SK-N-SH treated with all-trans-retinoic acid at 6 μM for 48 hours (cell line): ENCODE data around the gene TRIM15.
A peak's percentile ranks its signal among the peaks of the same experiment; 100 is the strongest.

Source experiments
- ATAC-seq: fragments of 200-7000 bp; cut with Tn5 transposase; 3 replicates; pipeline ENCODE4 v1.9.1; 2020; ENCODE audit warnings: mild to moderate bottlenecking, moderate library complexity
- ARNTL ChIP-seq: fragments of 450-650 bp; formaldehyde crosslinking; IDR thresholded peaks from 2 replicates; pipeline ENCODE4 v1.5.0; 2020; ENCODE audit warnings: low read depth, mild to moderate bottlenecking, moderate library complexity, borderline replicate concordance
- BACH2 ChIP-seq: fragments of 250-450 bp; sonication (Bioruptor Pico); IDR thresholded peaks from 2 replicates; pipeline ENCODE4 v1.9.0; 2021; ENCODE audit warnings: mild to moderate bottlenecking, borderline replicate concordance
- CREB5 ChIP-seq: fragments of 250-450 bp; sonication (Bioruptor Pico); IDR thresholded peaks from 2 replicates; pipeline ENCODE4 v1.5.1; 2020; ENCODE audit warnings: low read depth, mild to moderate bottlenecking, moderate library complexity
- CSDC2 ChIP-seq: fragments of 250-450 bp; sonication (Bioruptor Pico); IDR thresholded peaks from 2 replicates; pipeline ENCODE4 v1.5.0; 2020; ENCODE audit warnings: mild to moderate bottlenecking, moderate library complexity
- CSRNP3 ChIP-seq: fragments of 250-450 bp; sonication (Bioruptor Pico); IDR thresholded peaks from 2 replicates; pipeline ENCODE4 v1.5.1; 2021; ENCODE audit warnings: mild to moderate bottlenecking, moderate library complexity
- ESRRG ChIP-seq: fragments of 250-450 bp; sonication (Bioruptor Pico); IDR thresholded peaks from 2 replicates; pipeline ENCODE4 v1.6.1; 2021; ENCODE audit warnings: mild to moderate bottlenecking
- GLIS3 ChIP-seq: fragments of 250-450 bp; sonication (Bioruptor Pico); IDR thresholded peaks from 2 replicates; pipeline ENCODE4 v1.5.0; 2020; ENCODE audit warnings: mild to moderate bottlenecking, moderate library complexity
- ISL1 ChIP-seq: fragments of 250-450 bp; sonication (Bioruptor Pico); IDR thresholded peaks from 2 replicates; pipeline ENCODE4 v2.1.2; 2022; ENCODE audit warnings: mild to moderate bottlenecking, moderate library complexity
- OSR1 ChIP-seq: fragments of 250-450 bp; sonication (Bioruptor Pico); IDR thresholded peaks from 2 replicates; pipeline ENCODE4 v1.8.0; 2022; ENCODE audit warnings: moderate library complexity, mild to moderate bottlenecking, inconsistent platforms
- PATZ1 ChIP-seq: fragments of 250-450 bp; sonication (Bioruptor Pico); IDR thresholded peaks from 2 replicates; pipeline ENCODE4 v1.8.0; 2020; ENCODE audit warnings: mild to moderate bottlenecking, moderate library complexity, borderline replicate concordance
- PPARA ChIP-seq: fragments of 250-450 bp; sonication (Bioruptor Pico); IDR thresholded peaks from 2 replicates; pipeline ENCODE4 v1.5.0; 2020; ENCODE audit warnings: mild to moderate bottlenecking, borderline replicate concordance
- RARB ChIP-seq: fragments of 250-450 bp; sonication (Bioruptor Pico); IDR thresholded peaks from 2 replicates; pipeline ENCODE4 v1.8.0; 2021; ENCODE audit warnings: mild to moderate bottlenecking, moderate library complexity
- TOX ChIP-seq: fragments of 250-450 bp; sonication (Bioruptor Pico); IDR thresholded peaks from 2 replicates; pipeline ENCODE4 v1.8.0; 2021; ENCODE audit warnings: mild to moderate bottlenecking, moderate library complexity, borderline replicate concordance
- ZFP3 ChIP-seq: fragments of 250-450 bp; sonication (Bioruptor Pico); IDR thresholded peaks from 2 replicates; pipeline ENCODE4 v1.5.0; 2020; ENCODE audit warnings: mild to moderate bottlenecking, moderate library complexity
- ZNF565 ChIP-seq: fragments of 450-650 bp; formaldehyde crosslinking; conservative IDR thresholded peaks from 2 replicates; pipeline ENCODE4 v1.5.0; 2020; ENCODE audit warnings: low read depth, mild to moderate bottlenecking, moderate library complexity
- ZNF70 ChIP-seq: fragments of 450-650 bp; formaldehyde crosslinking; IDR thresholded peaks from 2 replicates; pipeline ENCODE4 v1.5.0; 2020; ENCODE audit warnings: mild to moderate bottlenecking, moderate library complexity
- ZNF8 ChIP-seq: fragments of 450-650 bp; formaldehyde crosslinking; IDR thresholded peaks from 2 replicates; pipeline ENCODE4 v1.5.0; 2020; ENCODE audit warnings: mild to moderate bottlenecking, moderate library complexity
- TF ChIP-seq, protein P1 (sequence below): fragments of 250-450 bp; sonication (Bioruptor Pico); IDR thresholded peaks from 2 replicates; pipeline ENCODE4 v1.5.0; 2020; ENCODE audit warnings: mild to moderate bottlenecking, moderate library complexity

The TRIM15 gene

GRCh38 chr6:30129265-30130178, 33.8 kb upstream of the TRIM15 start (continued):
- TF ChIP-seq CSRNP3 (CRISPR knock-in tag), result no peak

GRCh38 chr6:30130179-30130679, 33.1 kb upstream of the TRIM15 start:
- no peak for ATAC-seq
- TF ChIP-seq ISL1 (CRISPR knock-in tag) (no peak), ZNF70 (CRISPR knock-in tag) (no peak), RARB (CRISPR knock-in tag) (no peak), CREB5 (CRISPR knock-in tag) (no peak), ARNTL (no peak), BACH2 (no peak), ZNF565 (CRISPR knock-in tag) (no peak), ZFP3 (CRISPR knock-in tag) (no peak), PATZ1 (no peak), CSRNP3 (CRISPR knock-in tag) (no peak), PPARA (CRISPR knock-in tag) (no peak), ZNF8 (no peak), CSDC2 (no peak), OSR1 (CRISPR knock-in tag) (no peak), ESRRG (no peak), TOX (CRISPR knock-in tag) (no peak)
- TF ChIP-seq, protein P1, sequence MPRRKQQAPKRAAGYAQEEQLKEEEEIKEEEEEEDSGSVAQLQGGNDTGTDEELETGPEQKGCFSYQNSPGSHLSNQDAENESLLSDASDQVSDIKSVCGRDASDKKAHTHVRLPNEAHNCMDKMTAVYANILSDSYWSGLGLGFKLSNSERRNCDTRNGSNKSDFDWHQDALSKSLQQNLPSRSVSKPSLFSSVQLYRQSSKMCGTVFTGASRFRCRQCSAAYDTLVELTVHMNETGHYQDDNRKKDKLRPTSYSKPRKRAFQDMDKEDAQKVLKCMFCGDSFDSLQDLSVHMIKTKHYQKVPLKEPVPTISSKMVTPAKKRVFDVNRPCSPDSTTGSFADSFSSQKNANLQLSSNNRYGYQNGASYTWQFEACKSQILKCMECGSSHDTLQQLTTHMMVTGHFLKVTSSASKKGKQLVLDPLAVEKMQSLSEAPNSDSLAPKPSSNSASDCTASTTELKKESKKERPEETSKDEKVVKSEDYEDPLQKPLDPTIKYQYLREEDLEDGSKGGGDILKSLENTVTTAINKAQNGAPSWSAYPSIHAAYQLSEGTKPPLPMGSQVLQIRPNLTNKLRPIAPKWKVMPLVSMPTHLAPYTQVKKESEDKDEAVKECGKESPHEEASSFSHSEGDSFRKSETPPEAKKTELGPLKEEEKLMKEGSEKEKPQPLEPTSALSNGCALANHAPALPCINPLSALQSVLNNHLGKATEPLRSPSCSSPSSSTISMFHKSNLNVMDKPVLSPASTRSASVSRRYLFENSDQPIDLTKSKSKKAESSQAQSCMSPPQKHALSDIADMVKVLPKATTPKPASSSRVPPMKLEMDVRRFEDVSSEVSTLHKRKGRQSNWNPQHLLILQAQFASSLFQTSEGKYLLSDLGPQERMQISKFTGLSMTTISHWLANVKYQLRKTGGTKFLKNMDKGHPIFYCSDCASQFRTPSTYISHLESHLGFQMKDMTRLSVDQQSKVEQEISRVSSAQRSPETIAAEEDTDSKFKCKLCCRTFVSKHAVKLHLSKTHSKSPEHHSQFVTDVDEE, result no peak

- peak; percentile 97 for ATAC-seq
- TF ChIP-seq RARB (CRISPR knock-in tag) (no peak), GLIS3 (CRISPR knock-in tag) (no peak)
Measured at GRCh38 chr6:30130887-30131862, 32.2 kb upstream of the TRIM15 start.
